ENCODE measurements around the gene UBR3. TPM values are rescaled to one million over a fixed set of nuclear protein-coding genes. Genes with fewer than 3 reads are reported as not detected.

The UBR3 gene
- polyA plus RNA-seq, 4 donors, result 8.1 to 21.6 (median 10.1) TPM

DNA sequence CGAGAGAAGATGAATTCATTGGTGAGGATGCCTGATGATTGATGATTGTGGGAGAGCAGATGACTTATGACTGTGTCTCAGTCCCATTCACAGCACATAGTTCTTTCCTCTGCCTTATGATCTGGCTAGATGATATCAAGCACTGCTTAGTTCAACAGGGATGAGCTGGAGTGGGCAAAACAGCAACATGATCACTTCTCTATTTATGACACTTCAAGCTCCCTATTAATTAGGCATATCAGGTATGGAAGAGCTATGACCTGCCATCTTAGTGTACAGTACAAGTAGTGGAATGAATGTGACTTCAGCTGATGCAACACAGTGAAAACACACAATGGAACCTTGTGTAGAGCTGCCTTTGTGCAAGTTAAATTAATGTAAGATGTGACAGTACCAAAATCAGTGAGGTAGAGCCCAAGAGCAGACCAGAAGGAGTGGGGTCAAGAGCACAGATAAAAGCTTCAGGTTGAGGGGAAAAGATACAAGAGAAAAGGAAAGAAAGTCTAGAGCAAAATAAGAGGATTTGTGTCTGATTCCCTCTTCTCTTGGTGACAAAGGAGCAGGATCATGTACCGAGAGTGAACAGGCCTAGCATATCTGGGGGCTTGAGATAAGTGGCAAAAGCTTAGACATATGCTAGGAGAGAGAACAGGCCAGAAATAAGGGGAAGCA lies 257.7 kb downstream of the UBR3 start:
- H3K4me3 ChIP-seq (ENCODE audit: low read depth in 1 of 3, low read length in 3 of 3), result no peak overlapping the region
- DNase-seq (no peak), FAIRE-seq (no peak)
- H3K4me1 ChIP-seq (ENCODE audit: control insufficient read depth in 3 of 3, insufficient read depth in 2 of 3, low read depth in 1 of 3, low read length in 2 of 3), result no peaks in the 10 kb centered on the region
- no peaks in the 10 kb centered on the region for H3K9me3 ChIP-seq (ENCODE audit: control insufficient read depth in 2 of 2, insufficient read depth in 1 of 2, low read depth in 1 of 2, low read length in 1 of 2)
- WGBS, 3 donors, result 89 to 95% (median 94%) methylated on average over 2 of the region's 2 CpGs
- H3K27ac ChIP-seq (ENCODE audit: low read depth in 1 of 3, low read length in 2 of 3), result no peak overlapping the region
- no peaks in the 10 kb centered on the region for H3K27me3 ChIP-seq (ENCODE audit: control insufficient read depth in 3 of 3, insufficient read depth in 3 of 3, low read length in 3 of 3)
- H3K36me3 ChIP-seq (ENCODE audit: control insufficient read depth in 3 of 3, insufficient read depth in 2 of 3, low read depth in 1 of 3, low read length in 3 of 3), result peaks cover 0 to 11% (median 0%) of the 10 kb centered on the region in 3 donors

DNA sequence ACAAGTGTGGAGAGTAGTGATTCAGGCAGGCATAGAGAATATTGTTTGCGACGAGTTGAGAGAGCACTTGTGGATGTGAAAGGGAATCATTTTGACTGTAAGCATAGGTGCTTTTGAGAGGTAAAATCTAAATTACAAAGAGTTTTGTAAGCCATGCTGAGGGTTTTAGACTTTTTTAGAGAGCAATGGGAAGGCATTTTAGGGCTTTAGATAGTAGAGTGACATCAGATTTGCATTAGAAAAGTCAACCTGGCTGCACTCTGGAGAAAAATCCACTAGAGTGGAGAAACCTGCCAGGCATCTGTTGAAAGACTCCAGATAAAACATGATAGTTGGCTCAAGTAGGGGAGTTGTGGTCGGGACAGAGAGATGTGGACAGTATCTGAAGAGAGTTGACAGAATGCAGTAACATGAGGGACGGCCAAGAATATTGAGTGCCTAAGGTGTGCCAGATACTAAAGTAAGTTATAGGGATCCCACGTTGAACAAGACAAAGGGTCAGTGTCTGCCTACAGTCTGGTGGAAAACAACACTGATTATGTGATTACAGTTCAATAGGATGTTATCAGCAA lies 258.9 kb downstream of the UBR3 start:
- H3K4me3 ChIP-seq (ENCODE audit: low read depth in 1 of 3, low read length in 3 of 3), result no peak overlapping the region
- DNase-seq (no peak), FAIRE-seq (no peak)
- 79 to 83% (median 83%) methylated on average over 5 of the region's 5 CpGs for WGBS, 3 donors
- no peak overlapping the region for H3K27ac ChIP-seq (ENCODE audit: low read depth in 1 of 3, low read length in 2 of 3)
- no peaks in the 10 kb centered on the region for H3K27me3 ChIP-seq (ENCODE audit: control insufficient read depth in 3 of 3, insufficient read depth in 3 of 3, low read length in 3 of 3)
- no peaks in the 10 kb centered on the region for H3K9me3 ChIP-seq (ENCODE audit: control insufficient read depth in 2 of 2, insufficient read depth in 1 of 2, low read depth in 1 of 2, low read length in 1 of 2)
- peaks cover 0 to 3% (median 0%) of the 10 kb centered on the region in 3 donors for H3K4me1 ChIP-seq (ENCODE audit: control insufficient read depth in 3 of 3, insufficient read depth in 2 of 3, low read depth in 1 of 3, low read length in 2 of 3)
- H3K36me3 ChIP-seq (ENCODE audit: control insufficient read depth in 3 of 3, insufficient read depth in 2 of 3, low read depth in 1 of 3, low read length in 3 of 3), result peaks cover 0 to 3% (median 0%) of the 10 kb centered on the region in 3 donors

DNA sequence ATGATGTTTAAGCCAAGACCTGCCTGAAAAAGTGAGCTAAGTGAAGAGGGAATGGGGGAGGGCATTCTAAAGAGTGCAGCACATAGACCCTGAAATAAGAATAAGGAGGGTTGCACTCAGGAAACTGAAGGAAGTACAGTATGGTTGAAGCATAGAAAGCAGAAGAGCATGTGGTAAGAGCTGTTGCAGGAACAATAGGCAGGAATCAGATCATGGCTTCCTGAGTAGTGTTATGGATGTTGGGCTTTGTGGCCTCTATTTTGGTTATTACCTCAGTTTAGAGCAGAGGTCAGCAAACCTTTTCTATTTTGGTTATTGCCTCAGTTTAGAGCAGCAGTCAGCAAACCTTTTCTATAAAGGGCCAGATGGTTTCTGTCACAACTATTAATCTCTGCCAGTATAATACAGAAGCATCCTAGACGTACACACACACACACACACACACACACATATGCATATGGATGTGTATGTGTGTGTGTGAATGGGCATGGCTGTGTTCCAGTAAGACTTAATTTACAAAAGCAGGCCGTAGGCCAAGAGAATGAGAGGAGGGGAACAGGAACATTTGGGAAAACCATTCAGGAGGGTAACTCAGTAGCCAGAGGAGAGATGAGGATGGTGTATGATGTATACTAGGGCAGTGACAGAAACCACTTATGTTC lies 259.6 kb downstream of the UBR3 start:
- H3K4me1 ChIP-seq (ENCODE audit: control insufficient read depth in 3 of 3, insufficient read depth in 2 of 3, low read depth in 1 of 3, low read length in 2 of 3), result peaks cover 0 to 3% (median 0%) of the 10 kb centered on the region in 3 donors
- H3K9me3 ChIP-seq (ENCODE audit: control insufficient read depth in 2 of 2, insufficient read depth in 1 of 2, low read depth in 1 of 2, low read length in 1 of 2), result peaks cover 0 to 6% of the 10 kb centered on the region in 2 donors
- H3K36me3 ChIP-seq (ENCODE audit: control insufficient read depth in 3 of 3, insufficient read depth in 2 of 3, low read depth in 1 of 3, low read length in 3 of 3), result no peaks in the 10 kb centered on the region
- WGBS, 3 donors, result 65 to 88% (median 78%) methylated on average over 2 of the region's 2 CpGs
- no peak overlapping the region for H3K27ac ChIP-seq (ENCODE audit: low read depth in 1 of 3, low read length in 2 of 3)
- no peaks in the 10 kb centered on the region for H3K27me3 ChIP-seq (ENCODE audit: control insufficient read depth in 3 of 3, insufficient read depth in 3 of 3, low read length in 3 of 3)
- DNase-seq (no peak), FAIRE-seq (no peak)
- no peak overlapping the region for H3K4me3 ChIP-seq (ENCODE audit: low read depth in 1 of 3, low read length in 3 of 3)

DNA sequence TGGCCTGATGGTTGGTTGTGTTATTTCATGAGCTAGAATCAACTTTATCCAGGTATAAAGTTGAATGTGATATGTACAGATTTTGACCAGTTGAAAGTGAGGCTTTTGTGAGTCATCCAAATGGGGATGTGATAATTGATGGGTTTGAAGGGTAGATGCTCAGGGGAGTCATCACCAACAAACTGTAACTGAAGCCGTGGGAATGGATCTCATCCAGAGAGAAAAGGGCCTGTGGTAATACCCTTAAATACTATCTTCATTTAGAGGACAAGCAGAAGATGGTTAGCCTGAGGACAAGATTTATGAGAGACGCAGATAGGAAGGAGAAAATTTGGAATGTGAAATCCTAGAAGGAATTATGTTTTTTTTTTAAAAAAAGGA lies 260.1 kb downstream of the UBR3 start:
- WGBS, 3 donors, result 93 to 95% (median 95%) methylated on average over 2 of the region's 2 CpGs
- Histone ChIP-seq H3K4me1 (ENCODE audit: control insufficient read depth in 3 of 3, insufficient read depth in 2 of 3, low read depth in 1 of 3, low read length in 2 of 3) (peaks cover 0 to 3% (median 0%) of the 10 kb centered on the region in 3 donors), H3K27me3 (ENCODE audit: control insufficient read depth in 3 of 3, insufficient read depth in 3 of 3, low read length in 3 of 3) (no peaks in the 10 kb centered on the region), H3K36me3 (ENCODE audit: control insufficient read depth in 3 of 3, insufficient read depth in 2 of 3, low read depth in 1 of 3, low read length in 3 of 3) (no peaks in the 10 kb centered on the region), H3K9me3 (ENCODE audit: control insufficient read depth in 2 of 2, insufficient read depth in 1 of 2, low read depth in 1 of 2, low read length in 1 of 2) (peaks cover 0 to 6% of the 10 kb centered on the region in 2 donors), H3K4me3 (ENCODE audit: low read depth in 1 of 3, low read length in 3 of 3) (no peak overlapping the region), H3K27ac (ENCODE audit: low read depth in 1 of 3, low read length in 2 of 3) (no peak overlapping the region)
- FAIRE-seq (no peak), DNase-seq (no peak)

DNA sequence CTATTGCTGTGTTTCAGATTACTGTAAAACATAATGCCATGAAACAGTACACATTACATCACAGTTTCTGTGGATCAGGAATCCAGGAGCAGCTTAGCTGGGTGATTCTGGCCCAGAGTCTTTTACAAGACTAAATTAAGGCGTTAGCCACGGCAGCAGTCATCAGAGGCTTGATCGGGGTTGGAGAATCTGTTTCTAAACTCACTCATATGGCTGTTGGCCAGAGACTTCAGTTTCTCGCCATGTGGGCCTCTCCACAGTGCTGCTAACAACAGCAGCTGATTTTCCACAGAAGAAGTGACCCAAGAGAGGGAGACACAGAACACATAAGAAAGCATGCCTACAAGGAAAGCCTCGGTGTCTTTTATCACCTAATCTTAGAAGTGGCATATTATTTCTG lies 261.5 kb downstream of the UBR3 start:
- Histone ChIP-seq H3K27ac (ENCODE audit: low read depth in 1 of 3, low read length in 2 of 3) (no peak overlapping the region), H3K4me1 (ENCODE audit: control insufficient read depth in 3 of 3, insufficient read depth in 2 of 3, low read depth in 1 of 3, low read length in 2 of 3) (peaks cover 0 to 3% (median 0%) of the 10 kb centered on the region in 3 donors), H3K27me3 (ENCODE audit: control insufficient read depth in 3 of 3, insufficient read depth in 3 of 3, low read length in 3 of 3) (no peaks in the 10 kb centered on the region), H3K4me3 (ENCODE audit: low read depth in 1 of 3, low read length in 3 of 3) (no peak overlapping the region), H3K9me3 (ENCODE audit: control insufficient read depth in 2 of 2, insufficient read depth in 1 of 2, low read depth in 1 of 2, low read length in 1 of 2) (peaks cover 0 to 6% of the 10 kb centered on the region in 2 donors), H3K36me3 (ENCODE audit: control insufficient read depth in 3 of 3, insufficient read depth in 2 of 3, low read depth in 1 of 3, low read length in 3 of 3) (no peaks in the 10 kb centered on the region)
- 68 to 85% (median 85%) methylated on average over 5 of the region's 5 CpGs for WGBS, 3 donors
- FAIRE-seq (no peak), DNase-seq (no peak)

DNA sequence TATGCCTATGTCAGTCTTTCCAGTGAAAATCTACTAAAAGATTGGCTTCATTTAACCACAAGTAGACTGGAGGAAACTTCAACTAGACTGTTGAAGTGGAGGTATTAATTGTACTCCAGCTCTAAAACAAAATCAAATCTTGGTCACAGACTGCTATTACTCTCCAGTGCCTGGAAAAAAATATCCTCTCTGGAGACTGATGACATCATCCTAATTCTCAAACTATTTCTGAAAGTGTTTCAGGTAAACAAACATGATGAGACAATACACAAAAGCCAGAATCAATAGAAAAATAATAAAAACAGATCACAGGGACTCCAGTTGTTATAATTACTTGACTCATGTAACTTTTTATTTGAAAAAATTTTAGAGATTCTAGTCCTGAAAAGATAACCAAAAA lies 263.0 kb downstream of the UBR3 start:
- FAIRE-seq (no peak), DNase-seq (no peak)
- peaks cover 0 to 6% of the 10 kb centered on the region in 2 donors for H3K9me3 ChIP-seq (ENCODE audit: control insufficient read depth in 2 of 2, insufficient read depth in 1 of 2, low read depth in 1 of 2, low read length in 1 of 2)
- no peaks in the 10 kb centered on the region for H3K36me3 ChIP-seq (ENCODE audit: control insufficient read depth in 3 of 3, insufficient read depth in 2 of 3, low read depth in 1 of 3, low read length in 3 of 3)
- no peak overlapping the region for H3K4me3 ChIP-seq (ENCODE audit: low read depth in 1 of 3, low read length in 3 of 3)
- H3K27me3 ChIP-seq (ENCODE audit: control insufficient read depth in 3 of 3, insufficient read depth in 3 of 3, low read length in 3 of 3), result no peaks in the 10 kb centered on the region
- peaks cover 0 to 3% (median 0%) of the 10 kb centered on the region in 3 donors for H3K4me1 ChIP-seq (ENCODE audit: control insufficient read depth in 3 of 3, insufficient read depth in 2 of 3, low read depth in 1 of 3, low read length in 2 of 3)
- H3K27ac ChIP-seq (ENCODE audit: low read depth in 1 of 3, low read length in 2 of 3), result no peak overlapping the region

DNA sequence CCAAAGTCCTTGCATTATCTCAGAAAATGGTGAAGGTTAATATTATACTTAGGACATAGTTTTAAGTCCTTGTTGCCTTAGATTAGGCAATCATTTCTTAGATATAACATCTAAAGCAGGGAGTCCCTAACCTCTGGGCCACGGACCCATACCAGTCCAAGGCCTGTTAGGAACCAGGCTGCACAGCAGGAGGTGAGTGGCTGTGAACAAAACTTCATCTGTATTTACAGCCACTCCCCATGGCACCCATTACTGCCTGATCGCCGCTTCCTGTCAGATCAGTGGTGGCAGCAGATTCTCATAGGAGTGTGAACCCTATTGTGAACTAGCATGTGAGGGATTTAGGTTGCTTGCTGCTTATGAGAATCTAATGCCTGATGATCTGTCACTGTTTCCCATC lies 264.2 kb downstream of the UBR3 start:
- FAIRE-seq (no peak), DNase-seq (peak; percentile 44 to 53)
- H3K27ac ChIP-seq (ENCODE audit: low read depth in 1 of 3, low read length in 2 of 3), result no peak overlapping the region
- H3K36me3 ChIP-seq (ENCODE audit: control insufficient read depth in 3 of 3, insufficient read depth in 2 of 3, low read depth in 1 of 3, low read length in 3 of 3), result no peaks in the 10 kb centered on the region
- H3K27me3 ChIP-seq (ENCODE audit: control insufficient read depth in 3 of 3, insufficient read depth in 3 of 3, low read length in 3 of 3), result no peaks in the 10 kb centered on the region
- WGBS, 3 donors, result 68 to 80% (median 71%) methylated on average over 3 of the region's 3 CpGs
- peaks cover 0 to 3% (median 0%) of the 10 kb centered on the region in 3 donors for H3K4me1 ChIP-seq (ENCODE audit: control insufficient read depth in 3 of 3, insufficient read depth in 2 of 3, low read depth in 1 of 3, low read length in 2 of 3)
- no peak overlapping the region for H3K4me3 ChIP-seq (ENCODE audit: low read depth in 1 of 3, low read length in 3 of 3)
- peaks cover 0 to 6% of the 10 kb centered on the region in 2 donors for H3K9me3 ChIP-seq (ENCODE audit: control insufficient read depth in 2 of 2, insufficient read depth in 1 of 2, low read depth in 1 of 2, low read length in 1 of 2)

DNA sequence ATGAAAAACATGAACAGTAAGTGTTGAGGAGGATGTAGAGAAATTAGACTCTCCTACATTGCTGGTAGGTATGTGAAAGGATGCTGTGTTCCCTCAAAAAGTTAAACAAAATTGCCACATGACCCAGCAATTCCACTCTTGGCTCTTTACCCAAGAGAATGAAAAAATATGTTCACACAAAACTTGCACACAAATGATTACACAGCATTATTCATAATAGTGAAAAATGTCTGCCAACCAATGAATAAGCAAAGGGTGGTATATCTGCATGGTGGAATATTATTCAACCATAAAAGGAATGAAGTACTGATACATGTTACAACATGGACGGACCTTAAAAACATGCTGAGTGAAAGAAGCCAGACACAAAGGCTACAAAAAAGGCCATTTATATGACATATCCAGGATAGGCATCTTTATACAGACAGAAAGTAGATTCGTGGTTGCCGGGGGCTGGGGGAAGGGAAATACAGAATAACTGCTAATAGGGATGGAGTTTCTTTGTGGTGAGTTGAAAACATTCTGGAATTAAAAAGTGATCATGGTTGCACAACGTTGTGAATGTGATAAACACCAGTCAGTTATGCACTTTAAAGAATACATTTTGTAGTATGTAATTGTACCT lies 265.3 kb downstream of the UBR3 start:
- H3K36me3 ChIP-seq (ENCODE audit: control insufficient read depth in 3 of 3, insufficient read depth in 2 of 3, low read depth in 1 of 3, low read length in 3 of 3), result no peaks in the 10 kb centered on the region
- 87 to 90% (median 90%) methylated on average over 4 of the region's 4 CpGs for WGBS, 3 donors

More for the DNA sequence above, 265.3 kb downstream of the UBR3 start:
- no peak for DNase-seq
- H3K27me3 ChIP-seq (ENCODE audit: control insufficient read depth in 3 of 3, insufficient read depth in 3 of 3, low read length in 3 of 3), result no peaks in the 10 kb centered on the region
- no peak for FAIRE-seq
- H3K27ac ChIP-seq (ENCODE audit: low read depth in 1 of 3, low read length in 2 of 3), result no peak overlapping the region
- H3K4me1 ChIP-seq (ENCODE audit: control insufficient read depth in 3 of 3, insufficient read depth in 2 of 3, low read depth in 1 of 3, low read length in 2 of 3), result peaks cover 0 to 3% (median 0%) of the 10 kb centered on the region in 3 donors
- no peak overlapping the region for H3K4me3 ChIP-seq (ENCODE audit: low read depth in 1 of 3, low read length in 3 of 3)
- peaks cover 0 to 6% of the 10 kb centered on the region in 2 donors for H3K9me3 ChIP-seq (ENCODE audit: control insufficient read depth in 2 of 2, insufficient read depth in 1 of 2, low read depth in 1 of 2, low read length in 1 of 2)
